Measurements from ENCODE around the gene MAPK8IP3.
A peak's percentile ranks its signal among the peaks of the same experiment; 100 is the strongest.

Gene MAPK8IP3

GRCh38 chr16:1812732-1813163 is 106.8 kb downstream of the MAPK8IP3 start:
- peak; percentile 38 to 49 for DNase-seq (ENCODE audit: low read depth in 2 of 2)

- DNase-seq (ENCODE audit: low read depth in 2 of 2) = no peak
These were observed 109.5 kb downstream of the MAPK8IP3 start for GRCh38 chr16:1815461-1815860.

GRCh38 chr16:1816396-1817275 is 110.6 kb downstream of the MAPK8IP3 start:
- no peak for DNase-seq (ENCODE audit: low read depth in 2 of 2)

- DNase-seq (ENCODE audit: low read depth in 2 of 2) = no peak
These were observed 111.2 kb downstream of the MAPK8IP3 start for GRCh38 chr16:1817276-1817589.

GRCh38 chr16:1817716-1818115 is 111.7 kb downstream of the MAPK8IP3 start:
- DNase-seq (ENCODE audit: low read depth in 2 of 2) = no peak

- DNase-seq (ENCODE audit: low read depth in 2 of 2) = no peak
These were observed 112.3 kb downstream of the MAPK8IP3 start for GRCh38 chr16:1818204-1818872.

- no peak for DNase-seq (ENCODE audit: low read depth in 2 of 2)
These were observed 113.0 kb downstream of the MAPK8IP3 start for GRCh38 chr16:1818873-1819525.

- no peak for DNase-seq (ENCODE audit: low read depth in 2 of 2)
These were observed 113.6 kb downstream of the MAPK8IP3 start for GRCh38 chr16:1819611-1820010.
